ENCODE measurements around the gene SBF2.

DNA sequence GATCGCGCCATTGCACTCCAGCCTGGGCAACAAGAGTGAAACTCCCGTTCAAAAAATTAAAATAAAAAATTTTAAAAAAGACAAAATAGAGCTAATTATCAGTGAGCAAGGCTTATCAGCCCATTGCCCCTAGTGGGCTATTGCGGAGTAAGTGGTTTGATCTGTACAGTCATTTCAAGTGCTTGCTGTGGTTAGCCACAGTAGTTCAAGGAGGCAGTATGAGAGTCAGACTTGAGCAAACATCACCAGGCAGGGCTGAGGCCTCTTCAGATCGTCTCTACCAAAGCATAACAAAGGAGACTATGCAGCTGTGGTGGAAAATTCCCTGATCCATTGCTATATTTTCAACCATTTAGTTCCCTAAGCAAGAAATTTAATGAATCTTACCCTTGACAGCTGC, 4.3 kb upstream of the SBF2 start:
- TF ChIP-seq POLR2A (conservative IDR thresholded peaks at IDR 0.05) (no peak), FIP1L1 (IDR thresholded peaks at IDR 0.05; ENCODE audit: low read depth, low read length, poor library complexity, severe bottlenecking) (no peak), EZH2 (IDR thresholded peaks at IDR 0.05; ENCODE audit: borderline replicate concordance, low read depth, low read length) (no peak), ZNF830 (CRISPR knock-in tag; IDR thresholded peaks at IDR 0.05) (no peak), ZNF224 (CRISPR knock-in tag; IDR thresholded peaks at IDR 0.05) (no peak), CTCF (IDR thresholded peaks at IDR 0.05 in 2 of 3, conservative IDR thresholded peaks at IDR 0.05 in 1 of 3; ENCODE audit: insufficient read depth in 2 of 3, low read depth in 1 of 3, low read length in 3 of 3) (no peak), ZNF197 (CRISPR knock-in tag; IDR thresholded peaks at IDR 0.05; ENCODE audit: low read depth) (no peak)
- TF ChIP-seq, protein P1, sequence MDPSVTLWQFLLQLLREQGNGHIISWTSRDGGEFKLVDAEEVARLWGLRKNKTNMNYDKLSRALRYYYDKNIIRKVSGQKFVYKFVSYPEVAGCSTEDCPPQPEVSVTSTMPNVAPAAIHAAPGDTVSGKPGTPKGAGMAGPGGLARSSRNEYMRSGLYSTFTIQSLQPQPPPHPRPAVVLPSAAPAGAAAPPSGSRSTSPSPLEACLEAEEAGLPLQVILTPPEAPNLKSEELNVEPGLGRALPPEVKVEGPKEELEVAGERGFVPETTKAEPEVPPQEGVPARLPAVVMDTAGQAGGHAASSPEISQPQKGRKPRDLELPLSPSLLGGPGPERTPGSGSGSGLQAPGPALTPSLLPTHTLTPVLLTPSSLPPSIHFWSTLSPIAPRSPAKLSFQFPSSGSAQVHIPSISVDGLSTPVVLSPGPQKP (CRISPR knock-in tag; IDR thresholded peaks at IDR 0.05): no peak
